IPS-15b (cell line): ENCODE data around the gene NUDT5.

Experiments
- H3K27me3 ChIP-seq: one replicate; pipeline ENCODE4 v1.6.1; 2013; ENCODE audit warnings: low read length; ENCODE audit not compliant: control insufficient read depth, insufficient read depth
- H3K36me3 ChIP-seq: one replicate; pipeline ENCODE4 v1.6.1; 2013; ENCODE audit warnings: low read length; ENCODE audit not compliant: control insufficient read depth, insufficient read depth
- H3K4me1 ChIP-seq: one replicate; pipeline ENCODE4 v1.6.1; 2013; ENCODE audit warnings: mild to moderate bottlenecking, low read length; ENCODE audit not compliant: control insufficient read depth, insufficient read depth
- H3K4me3 ChIP-seq: one replicate; pipeline ENCODE4 v1.5.1; 2013; ENCODE audit warnings: low read depth, low read length
- H3K9ac ChIP-seq: one replicate; pipeline ENCODE4 v1.6.1; 2013; ENCODE audit warnings: low read depth, mild to moderate bottlenecking, low read length
- H3K9me3 ChIP-seq: one replicate; pipeline ENCODE4 v1.6.1; 2013; ENCODE audit warnings: mild to moderate bottlenecking, low read length; ENCODE audit not compliant: control insufficient read depth, insufficient read depth

The NUDT5 gene

DNA sequence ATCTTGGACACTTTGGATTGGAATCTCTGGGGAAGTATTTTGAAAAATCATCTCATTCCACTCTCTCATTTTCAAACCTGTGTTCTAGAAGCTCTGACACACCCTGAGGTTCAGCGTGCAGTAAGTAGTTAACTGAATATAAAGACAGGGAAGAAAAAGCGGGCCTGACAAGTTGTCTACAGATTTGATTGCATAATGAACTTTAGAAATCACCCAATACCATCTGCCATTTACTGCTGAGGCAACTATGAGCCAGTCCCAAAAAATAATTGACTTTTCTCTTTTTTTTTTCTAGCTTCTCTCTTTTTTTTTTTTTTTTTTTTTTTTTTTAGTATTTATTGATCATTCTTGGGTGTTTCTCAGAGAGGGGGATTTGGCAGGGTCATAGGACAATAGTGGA lies 29.8 kb upstream of the NUDT5 start:
- H3K9me3 ChIP-seq: no peaks in the 10 kb centered on the region

DNA sequence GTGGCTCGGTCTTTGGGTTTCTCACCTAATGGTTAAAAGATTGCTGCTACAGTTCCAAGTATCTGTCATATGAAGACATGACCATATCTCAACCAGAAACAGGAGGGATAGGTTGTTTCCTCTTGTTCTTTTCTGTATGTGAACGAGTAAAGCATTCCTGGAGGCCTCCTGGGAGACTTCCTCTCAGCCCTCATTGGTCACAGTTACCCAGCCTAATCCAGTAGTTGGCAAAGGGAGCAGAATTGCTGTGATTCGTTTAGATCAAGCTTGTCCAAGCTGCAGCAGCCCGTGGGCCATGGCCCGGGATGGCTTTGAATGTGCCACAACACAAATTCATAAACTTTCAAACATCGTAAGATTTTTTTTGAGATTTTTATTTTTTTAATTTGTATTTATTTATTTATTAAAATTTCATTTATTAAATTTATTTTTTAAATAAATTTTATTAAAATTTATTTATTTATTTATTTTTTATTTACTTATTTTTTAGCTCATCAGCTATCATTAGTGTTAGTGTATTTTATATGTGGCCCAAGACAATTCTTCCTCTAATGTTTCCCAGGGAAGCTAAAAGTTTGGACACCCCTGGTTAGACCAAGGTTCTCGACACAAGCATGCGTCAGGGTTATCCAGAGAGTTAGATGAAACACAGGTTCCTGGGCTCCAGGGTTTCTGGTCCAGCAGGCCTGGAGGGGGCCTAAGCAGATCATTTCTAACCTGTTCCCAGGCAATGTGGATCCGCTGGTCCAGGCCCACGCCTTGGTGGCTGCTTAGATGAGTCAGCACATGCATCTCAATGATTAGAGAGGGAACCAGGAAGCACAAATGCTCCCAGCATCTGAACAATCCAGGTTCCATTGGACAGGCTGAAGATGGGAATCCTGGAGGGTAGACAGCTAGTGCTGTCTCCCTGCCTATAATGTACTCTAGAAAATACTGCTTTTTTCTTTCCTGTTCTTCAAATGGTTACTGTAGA lies 25.9 kb upstream of the NUDT5 start:
- no peaks in the 10 kb centered on the region for H3K27me3 ChIP-seq
- no peak overlapping the region for H3K9ac ChIP-seq
- H3K9me3 ChIP-seq: no peaks in the 10 kb centered on the region
- peaks cover 7% of the 10 kb centered on the region for H3K36me3 ChIP-seq
- H3K4me3 ChIP-seq: no peak overlapping the region
- H3K4me1 ChIP-seq: no peaks in the 10 kb centered on the region

More for the DNA sequence above, 29.8 kb upstream of the NUDT5 start:
- H3K4me1 ChIP-seq: no peaks in the 10 kb centered on the region
- no peak overlapping the region for H3K9ac ChIP-seq
- peaks cover 14% of the 10 kb centered on the region for H3K36me3 ChIP-seq
- no peaks in the 10 kb centered on the region for H3K27me3 ChIP-seq
- H3K4me3 ChIP-seq: no peak overlapping the region

DNA sequence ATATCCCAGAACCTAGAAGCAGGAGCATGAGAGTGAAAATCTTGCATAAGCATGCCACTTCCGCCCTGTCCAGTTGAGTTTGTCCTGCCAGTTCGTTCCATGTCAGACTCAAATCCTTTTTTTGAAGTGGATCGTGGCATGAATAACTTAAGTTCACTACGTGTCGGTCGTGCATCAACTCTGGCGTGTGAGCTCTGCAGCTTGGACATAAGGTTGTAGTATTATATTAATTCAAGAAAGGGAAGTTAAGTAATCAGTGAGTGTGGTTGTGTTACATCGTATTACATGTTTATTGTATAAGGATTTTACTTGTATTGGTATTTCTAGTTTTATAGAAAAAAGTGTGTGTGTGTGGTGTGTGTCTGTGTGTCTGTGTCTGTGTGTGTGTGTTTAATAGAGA lies 23.3 kb upstream of the NUDT5 start:
- H3K27me3 ChIP-seq: no peaks in the 10 kb centered on the region
- no peaks in the 10 kb centered on the region for H3K4me1 ChIP-seq
- no peak overlapping the region for H3K9ac ChIP-seq
- H3K9me3 ChIP-seq: no peaks in the 10 kb centered on the region
- H3K4me3 ChIP-seq: no peak overlapping the region
- H3K36me3 ChIP-seq: peaks cover 5% of the 10 kb centered on the region

GRCh38 chr10:12214763-12215218 lies 19.1 kb upstream of the NUDT5 start:
- no peaks in the 10 kb centered on the region for H3K9me3 ChIP-seq
- H3K27me3 ChIP-seq: no peaks in the 10 kb centered on the region
- no peaks in the 10 kb centered on the region for H3K4me1 ChIP-seq
- no peak overlapping the region for H3K9ac ChIP-seq
- H3K36me3 ChIP-seq: peaks cover 7% of the 10 kb centered on the region
- no peak overlapping the region for H3K4me3 ChIP-seq

DNA sequence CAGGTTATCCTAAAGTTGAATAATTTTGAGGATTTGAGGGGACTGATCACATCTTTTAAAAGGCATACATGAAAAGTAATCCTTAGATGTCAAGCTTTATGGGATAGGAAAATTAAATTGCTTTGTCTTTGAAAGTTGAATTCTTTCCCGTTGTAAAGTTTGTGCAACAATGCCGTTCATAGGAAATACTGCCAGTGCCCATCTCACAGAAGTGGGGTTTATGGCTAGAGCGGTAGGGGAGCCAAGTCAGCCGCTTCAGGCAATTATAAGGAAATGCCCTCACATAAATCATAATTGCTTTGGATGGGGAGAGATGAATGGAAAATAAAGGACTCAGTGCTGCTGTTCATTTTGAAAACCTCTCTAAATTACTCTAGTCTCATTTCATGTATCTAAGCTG lies 18.4 kb upstream of the NUDT5 start:
- peaks cover 12% of the 10 kb centered on the region for H3K36me3 ChIP-seq
- no peaks in the 10 kb centered on the region for H3K4me1 ChIP-seq
- H3K9ac ChIP-seq: no peak overlapping the region

GRCh38 chr10:12213621-12214020 lies 17.9 kb upstream of the NUDT5 start:
- Histone ChIP-seq H3K9me3 (no peaks in the 10 kb centered on the region), H3K9ac (no peak overlapping the region), H3K36me3 (peaks cover 12% of the 10 kb centered on the region), H3K4me3 (no peak overlapping the region), H3K4me1 (no peaks in the 10 kb centered on the region), H3K27me3 (no peaks in the 10 kb centered on the region)

More for the DNA sequence above, 18.4 kb upstream of the NUDT5 start:
- Histone ChIP-seq H3K4me3 (no peak overlapping the region), H3K27me3 (no peaks in the 10 kb centered on the region), H3K9me3 (no peaks in the 10 kb centered on the region)

GRCh38 chr10:12212454-12212853 lies 16.8 kb upstream of the NUDT5 start:
- no peak overlapping the region for H3K9ac ChIP-seq
- H3K27me3 ChIP-seq: no peaks in the 10 kb centered on the region
- no peak overlapping the region for H3K4me3 ChIP-seq
- peaks cover 12% of the 10 kb centered on the region for H3K36me3 ChIP-seq
- H3K4me1 ChIP-seq: no peaks in the 10 kb centered on the region
- H3K9me3 ChIP-seq: no peaks in the 10 kb centered on the region

DNA sequence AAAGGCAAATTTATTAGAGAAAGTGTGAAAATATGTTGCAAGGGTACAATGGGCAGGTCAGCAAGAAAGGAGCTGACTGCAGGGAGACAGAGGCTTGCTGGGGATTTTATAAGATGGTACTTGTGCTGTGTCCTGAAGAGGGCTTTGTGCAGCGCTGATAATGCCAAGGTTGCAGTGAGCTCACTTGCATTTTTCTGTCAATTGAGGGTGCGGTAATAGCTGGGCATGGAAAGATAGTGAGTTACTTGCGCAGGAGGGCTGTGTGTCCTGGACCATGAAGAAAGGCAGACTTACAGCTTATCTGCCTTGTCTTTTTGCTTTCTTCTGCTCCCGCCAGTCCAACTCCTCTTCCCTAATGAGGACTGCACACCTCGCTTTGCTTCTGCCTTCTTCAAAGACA lies 12.8 kb upstream of the NUDT5 start:
- H3K4me1 ChIP-seq: no peaks in the 10 kb centered on the region
- H3K36me3 ChIP-seq: peaks cover 12% of the 10 kb centered on the region
- no peaks in the 10 kb centered on the region for H3K9me3 ChIP-seq
- no peak overlapping the region for H3K4me3 ChIP-seq
- H3K27me3 ChIP-seq: no peaks in the 10 kb centered on the region
- H3K9ac ChIP-seq: no peak overlapping the region

GRCh38 chr10:12207114-12207513 lies 11.4 kb upstream of the NUDT5 start:
- peaks cover 16% of the 10 kb centered on the region for H3K36me3 ChIP-seq

GRCh38 chr10:12205082-12205481 lies 9.4 kb upstream of the NUDT5 start:
- Histone ChIP-seq H3K9me3 (no peaks in the 10 kb centered on the region), H3K9ac (no peak overlapping the region), H3K4me1 (no peaks in the 10 kb centered on the region), H3K27me3 (no peaks in the 10 kb centered on the region), H3K4me3 (no peak overlapping the region), H3K36me3 (peaks cover 10% of the 10 kb centered on the region)

More at GRCh38 chr10:12207114-12207513, 11.4 kb upstream of the NUDT5 start:
- Histone ChIP-seq H3K4me1 (no peaks in the 10 kb centered on the region), H3K9me3 (no peaks in the 10 kb centered on the region), H3K27me3 (no peaks in the 10 kb centered on the region), H3K4me3 (no peak overlapping the region), H3K9ac (no peak overlapping the region)

GRCh38 chr10:12202226-12202625 lies 6.5 kb upstream of the NUDT5 start:
- Histone ChIP-seq H3K36me3 (peaks cover 5% of the 10 kb centered on the region), H3K27me3 (no peaks in the 10 kb centered on the region), H3K4me3 (no peak overlapping the region), H3K9me3 (no peaks in the 10 kb centered on the region), H3K4me1 (peaks cover 3% of the 10 kb centered on the region), H3K9ac (no peak overlapping the region)

DNA sequence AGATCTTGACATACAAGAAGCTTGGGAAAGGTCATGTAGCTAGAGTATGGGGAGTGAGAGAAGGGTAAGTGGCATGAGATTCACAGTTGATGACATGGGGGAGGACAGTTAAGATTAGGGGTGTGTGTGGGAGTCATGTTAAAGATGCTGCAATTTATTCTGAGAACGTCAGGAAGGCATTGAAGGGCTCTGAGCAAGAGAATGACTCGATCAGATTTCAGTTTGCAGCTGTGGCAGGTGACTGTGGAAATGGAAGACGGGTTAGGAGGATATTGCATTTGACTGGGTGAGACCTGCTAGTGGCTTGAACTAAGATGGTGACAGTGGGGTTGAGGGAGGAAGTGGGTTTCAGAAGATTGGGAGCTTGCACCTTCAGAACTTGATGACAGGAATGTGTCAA lies 5.9 kb upstream of the NUDT5 start:
- Histone ChIP-seq H3K9ac (no peak overlapping the region), H3K36me3 (peaks cover 5% of the 10 kb centered on the region), H3K4me3 (no peak overlapping the region), H3K4me1 (peaks cover 3% of the 10 kb centered on the region), H3K9me3 (no peaks in the 10 kb centered on the region), H3K27me3 (no peaks in the 10 kb centered on the region)
